ENCODE measurements around the gene BCAR3. TPM values are rescaled to one million over a fixed set of nuclear protein-coding genes. Genes with fewer than 3 reads are reported as not detected.
A peak's percentile ranks its signal among the peaks of the same experiment; 100 is the strongest.

The BCAR3 gene
- total and polyA plus RNA-seq, 2 of the 4 experiments (the other 2 are of a cell fraction) = 41.4 to 46.4 TPM

GRCh38 chr1:93588206-93588605, 93.4 kb downstream of the BCAR3 start:
- WGBS, 2 experiments (ENCODE audit: extremely low coverage in 2 of 2, insufficient read length in 1 of 2) = 40% methylated on average over 5 of the region's 6 CpGs; no CpG with 5 or more reads in 1 of the 2 experiments
- Histone ChIP-seq H4K5ac (ENCODE audit: low read depth, low read length) (no peak overlapping the region), H3K27ac (ENCODE audit: insufficient read depth, low read length) (no peak overlapping the region), H4K8ac (ENCODE audit: low read depth in 2 of 2, low read length in 2 of 2) (0 out of 4 replicates have a peak overlapping the region, but pooled peaks of 1 of the 2 experiments have one; percentile 34), H3K4me1 (ENCODE audit: control insufficient read depth, insufficient read depth, low read length) (peaks cover 9% of the 10 kb centered on the region), H3K9ac (ENCODE audit: low read depth, low read length) (no peak overlapping the region), H2AK5ac (ENCODE audit: low read depth, low read length) (no peak overlapping the region), H3K4ac (ENCODE audit: low read depth, low read length) (no peak overlapping the region), H2BK15ac (ENCODE audit: low read depth, low read length) (no peak overlapping the region), H3K14ac (replicated peaks; ENCODE audit: low read depth, low read length) (no peak overlapping the region), H4K20me1 (ENCODE audit: insufficient read depth, low read length) (peaks cover 57% of the 10 kb centered on the region), H3K18ac (ENCODE audit: low read depth, low read length) (no peak overlapping the region), H3K23ac (ENCODE audit: low read depth, low read length) (peak overlapping the region; percentile 18; the same call in 1 of the 2 replicates), H2BK5ac (ENCODE audit: low read depth, low read length, poor library complexity, severe bottlenecking) (no peak overlapping the region), H3K9me3 (ENCODE audit: control insufficient read depth, insufficient read depth, low read length) (no peaks in the 10 kb centered on the region), H3K36me3 (ENCODE audit: control insufficient read depth, insufficient read depth, low read length) (peaks cover 46% of the 10 kb centered on the region), H3K79me1 (ENCODE audit: low read depth in 1 of 2, low read length in 2 of 2) (peaks cover 48 to 87% of the 10 kb centered on the region in 2 experiments), H3K4me3 (ENCODE audit: insufficient read depth, low read depth, low read length) (no peak overlapping the region), H3K9me1 (ENCODE audit: insufficient read depth, low read length) (peaks cover 32% of the 10 kb centered on the region), H3K4me2 (ENCODE audit: low read depth, low read length) (no peak overlapping the region), H3K27me3 (ENCODE audit: control insufficient read depth, insufficient read depth, low read length) (no peaks in the 10 kb centered on the region), H2AFZ (replicated peaks; ENCODE audit: low read length, poor library complexity) (no peak overlapping the region), H2AK9ac (replicated peaks; ENCODE audit: low read depth, low read length, poor library complexity) (no peak overlapping the region), H2BK120ac (ENCODE audit: low read depth, low read length) (no peak overlapping the region), H4K91ac (ENCODE audit: insufficient read depth, low read depth, low read length) (no peak overlapping the region), H2BK20ac (ENCODE audit: low read depth, low read length) (no peak overlapping the region), H3K56ac (ENCODE audit: extremely low read depth, insufficient read depth, low read length) (no peak overlapping the region)
- dilution Hi-C loops (cut with HindIII; ENCODE audit: low sequenced_read_pairs, unreplicated experiment) = no loop called here
- TF ChIP-seq MXI1 (IDR thresholded peaks at IDR 0.05; ENCODE audit: borderline replicate concordance, low read depth, low read length) = no peak
- no peak for TF ChIP-seq RAD21 (IDR thresholded peaks at IDR 0.05; ENCODE audit: low read length)
- no peak for TF ChIP-seq BHLHE40 (IDR thresholded peaks at IDR 0.05; ENCODE audit: low read depth, low read length)
- no peak for TF ChIP-seq ELK1 (IDR thresholded peaks at IDR 0.05; ENCODE audit: borderline replicate concordance, low read depth, low read length)
- no peak for TF ChIP-seq SMC3 (IDR thresholded peaks at IDR 0.05; ENCODE audit: low read depth, low read length)
- no peak for TF ChIP-seq RFX5 (IDR thresholded peaks at IDR 0.05; ENCODE audit: low read depth, low read length)
- TF ChIP-seq MAZ (IDR thresholded peaks at IDR 0.05; ENCODE audit: borderline replicate concordance, low read depth, low read length) = no peak
- no peak for TF ChIP-seq POLR2A (IDR thresholded peaks at IDR 0.05; ENCODE audit: low read depth, low read length)
- no peak for TF ChIP-seq RCOR1 (IDR thresholded peaks at IDR 0.05; ENCODE audit: insufficient replicate concordance, low read length)
- no peak for TF ChIP-seq MAFK (IDR thresholded peaks at IDR 0.05; ENCODE audit: low read depth, low read length)
- no peak for TF ChIP-seq FOS (IDR thresholded peaks at IDR 0.05; ENCODE audit: low read depth, low read length)
- no peak for TF ChIP-seq CEBPB (IDR thresholded peaks at IDR 0.05; ENCODE audit: low read depth, low read length)
- no peak for TF ChIP-seq CTCF (conservative IDR thresholded peaks at IDR 0.05; ENCODE audit: low read depth, low read length)
- no peak for TF ChIP-seq USF2 (IDR thresholded peaks at IDR 0.05; ENCODE audit: low read depth, low read length)
- no peak for TF ChIP-seq NFE2L2 (IDR thresholded peaks at IDR 0.05; ENCODE audit: low read depth, low read length)
- no peak for TF ChIP-seq CHD1 (IDR thresholded peaks at IDR 0.05; ENCODE audit: low read depth, low read length)
- in situ Hi-C loops (cut with MboI; ENCODE audit: low sequenced_read_pairs) = no loop called here
- POLR2A ChIA-PET (ENCODE audit: unreplicated experiment) = no interaction called here
- intact Hi-C loops (cut with micrococcal nuclease) = no loop called here
- BruUV-seq (replicated peaks) = no TSS peak
- DNase-seq = peak; percentile 54
- ATAC-seq (ENCODE audit: low read depth) = peak; percentile 33; the same call in 1 of the 2 replicates
- CTCF ChIA-PET = interaction anchor here (0.8 kb wide), 1 partner anchor 12 kb away, joined by 4 read pairs; no protein-coding TSS in a partner anchor

All from IMR-90 (cell line).